GM12891 (cell line): ENCODE measurements around the gene FBXL17.

Experiments
- POLR2A ChIP-seq: IDR thresholded peaks from 2 replicates; pipeline ENCODE4 v1.6.1; 2011; ENCODE audit warnings: low read depth, low read length, control low read depth
- POLR2AphosphoS5 ChIP-seq: IDR thresholded peaks from 2 replicates; pipeline ENCODE4 v1.6.1; 2011; ENCODE audit warnings: low read depth, low read length, control low read depth
- SPI1 ChIP-seq: IDR thresholded peaks from 2 replicates; pipeline ENCODE4 v1.6.1; 2011; ENCODE audit warnings: low read depth, low read length, control low read depth
- TAF1 ChIP-seq: IDR thresholded peaks from 2 replicates; pipeline ENCODE4 v1.6.1; 2011; ENCODE audit warnings: low read depth, low read length, control low read depth

GRCh38 chr5:108386345-108387061, 4.6 kb upstream of the FBXL17 start:
- no peak for TF ChIP-seq POLR2A
- no peak for TF ChIP-seq SPI1
- TF ChIP-seq TAF1, result no peak
- TF ChIP-seq POLR2AphosphoS5, result no peak
